ENCODE data around the gene LUZP4. TPM values are rescaled to one million over a fixed set of nuclear protein-coding genes. Genes with fewer than 3 reads are reported as not detected.

The LUZP4 gene
- total RNA-seq, 4 donors from 2014 or later: not detected

DNA sequence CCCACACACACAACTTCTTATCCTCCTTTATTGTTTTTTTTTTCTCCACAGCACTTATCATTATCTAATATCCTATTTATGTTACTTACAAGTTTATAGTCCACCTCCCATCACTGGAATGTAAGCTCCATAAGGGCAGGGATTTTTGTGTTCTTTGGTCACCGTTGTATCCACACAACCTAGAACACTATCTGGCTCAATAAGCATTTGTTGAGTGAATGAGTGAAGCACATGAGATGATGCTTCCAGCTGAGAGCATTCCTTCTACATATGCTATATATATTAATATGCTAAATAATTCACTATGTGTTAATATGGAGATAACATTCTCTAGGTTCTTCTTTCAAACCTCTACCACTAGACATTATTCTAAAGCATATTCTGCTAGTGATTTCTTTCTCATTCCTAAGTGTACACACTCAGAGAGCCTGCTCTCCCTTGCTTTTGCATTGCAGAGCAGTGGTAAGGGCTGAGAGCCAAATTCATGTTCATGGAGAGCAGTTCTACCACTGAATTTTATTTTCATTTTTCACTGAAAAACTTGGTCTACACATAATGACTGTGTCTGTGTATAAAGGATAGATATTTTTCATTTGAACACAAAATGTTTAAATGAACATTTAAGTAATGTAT lies 20.3 kb upstream of the LUZP4 start:
- intact Hi-C loops (cut with DNase I; ENCODE audit: low total_unique reads): no loop called here
- WGBS, 2 donors: 86 to 90% methylated on average over 1 of the region's 1 CpG
- no peak for DNase-seq (ENCODE audit: low spot score in 2 of 2)
- H3K4me3 ChIP-seq (ENCODE audit: low read depth, poor library complexity, severe bottlenecking): no peak overlapping the region
- TF ChIP-seq, protein P1, sequence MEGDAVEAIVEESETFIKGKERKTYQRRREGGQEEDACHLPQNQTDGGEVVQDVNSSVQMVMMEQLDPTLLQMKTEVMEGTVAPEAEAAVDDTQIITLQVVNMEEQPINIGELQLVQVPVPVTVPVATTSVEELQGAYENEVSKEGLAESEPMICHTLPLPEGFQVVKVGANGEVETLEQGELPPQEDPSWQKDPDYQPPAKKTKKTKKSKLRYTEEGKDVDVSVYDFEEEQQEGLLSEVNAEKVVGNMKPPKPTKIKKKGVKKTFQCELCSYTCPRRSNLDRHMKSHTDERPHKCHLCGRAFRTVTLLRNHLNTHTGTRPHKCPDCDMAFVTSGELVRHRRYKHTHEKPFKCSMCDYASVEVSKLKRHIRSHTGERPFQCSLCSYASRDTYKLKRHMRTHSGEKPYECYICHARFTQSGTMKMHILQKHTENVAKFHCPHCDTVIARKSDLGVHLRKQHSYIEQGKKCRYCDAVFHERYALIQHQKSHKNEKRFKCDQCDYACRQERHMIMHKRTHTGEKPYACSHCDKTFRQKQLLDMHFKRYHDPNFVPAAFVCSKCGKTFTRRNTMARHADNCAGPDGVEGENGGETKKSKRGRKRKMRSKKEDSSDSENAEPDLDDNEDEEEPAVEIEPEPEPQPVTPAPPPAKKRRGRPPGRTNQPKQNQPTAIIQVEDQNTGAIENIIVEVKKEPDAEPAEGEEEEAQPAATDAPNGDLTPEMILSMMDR (IDR thresholded peaks at IDR 0.05): no peak
- TF ChIP-seq POLR2A (IDR thresholded peaks at IDR 0.05): no peak

DNA sequence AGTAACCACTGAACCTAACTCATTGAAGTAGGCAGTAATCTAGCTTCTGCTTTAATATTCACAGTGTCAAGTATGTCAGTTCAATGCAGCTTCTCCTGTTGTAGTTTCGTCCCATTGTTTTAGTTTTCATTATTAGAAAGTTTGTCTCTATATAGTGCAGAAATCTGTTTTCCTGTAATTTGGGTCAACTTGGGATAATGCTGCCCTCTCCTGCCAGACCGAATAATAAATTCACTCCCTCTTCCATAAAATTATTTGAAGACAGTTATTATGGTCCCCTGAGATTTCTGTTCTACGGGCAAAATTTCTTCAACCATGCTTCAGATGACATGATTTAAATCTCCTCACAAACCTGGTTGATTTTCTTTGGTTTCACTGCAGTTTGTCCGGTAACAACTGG lies 4.6 kb upstream of the LUZP4 start:
- WGBS, 2 donors: 38 to 44% methylated on average over 4 of the region's 4 CpGs
- intact Hi-C loops (cut with DNase I; ENCODE audit: low total_unique reads): no loop called here
- no peak overlapping the region for H3K4me3 ChIP-seq (ENCODE audit: low read depth, poor library complexity, severe bottlenecking)
- DNase-seq (ENCODE audit: low spot score in 2 of 2): no peak
- TF ChIP-seq POLR2A (IDR thresholded peaks at IDR 0.05): no peak
- TF ChIP-seq, protein P1 (IDR thresholded peaks at IDR 0.05): no peak

DNA sequence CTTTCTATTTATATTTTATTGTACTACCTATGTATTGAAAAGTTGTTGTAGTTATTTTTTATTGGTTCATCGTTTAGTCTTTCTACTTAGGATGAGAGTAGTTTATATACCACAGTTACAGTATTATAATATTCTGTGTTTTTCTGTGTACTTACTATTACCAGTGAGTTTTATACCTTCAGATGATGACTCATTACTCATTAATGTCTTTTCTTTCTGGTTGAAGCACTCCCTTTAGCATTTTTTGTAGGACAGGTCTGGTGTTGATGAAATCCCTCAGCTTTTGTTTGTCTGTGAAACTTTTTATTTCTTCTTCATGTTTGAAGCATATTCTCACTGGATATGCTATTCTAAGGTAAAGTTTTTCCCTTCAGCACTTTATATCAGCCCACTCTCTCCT lies 7.7 kb downstream of the LUZP4 start:
- intact Hi-C loops (cut with DNase I; ENCODE audit: low total_unique reads): no loop called here
- no peak for DNase-seq (ENCODE audit: low spot score in 2 of 2)
- no peak for TF ChIP-seq POLR2A (IDR thresholded peaks at IDR 0.05)
- TF ChIP-seq, protein P1 (IDR thresholded peaks at IDR 0.05): no peak
- H3K4me3 ChIP-seq (ENCODE audit: low read depth, poor library complexity, severe bottlenecking): no peak overlapping the region
- WGBS, 2 donors: 88 to 93% methylated on average over 1 of the region's 1 CpG

DNA sequence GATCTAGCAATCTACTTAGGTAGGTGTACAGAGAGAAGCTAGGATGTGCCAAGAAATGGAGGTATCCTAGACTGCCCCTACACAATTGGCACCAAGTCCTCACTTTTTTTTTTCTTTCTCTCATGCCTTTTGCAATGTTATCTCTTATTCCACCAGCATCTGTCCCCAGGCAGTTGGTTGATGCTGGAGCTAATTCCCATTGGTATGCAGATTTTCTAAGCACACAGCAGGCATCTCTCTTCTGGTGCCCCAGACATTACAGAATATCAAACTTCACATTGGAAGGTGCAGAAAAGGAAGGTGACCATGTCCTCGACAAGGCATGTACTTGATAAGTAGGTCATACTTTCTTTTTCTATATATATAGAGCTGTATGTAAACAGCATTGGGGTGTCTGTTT lies 21.6 kb downstream of the LUZP4 start:
- intact Hi-C loops (cut with DNase I; ENCODE audit: low total_unique reads): no loop called here
- TF ChIP-seq POLR2A (IDR thresholded peaks at IDR 0.05): no peak
- TF ChIP-seq, protein P1 (IDR thresholded peaks at IDR 0.05): no peak
- 57 to 71% methylated on average over 1 of the region's 1 CpG for WGBS, 2 donors
- no peak overlapping the region for H3K4me3 ChIP-seq (ENCODE audit: low read depth, poor library complexity, severe bottlenecking)
- DNase-seq (ENCODE audit: low spot score in 2 of 2): no peak

DNA sequence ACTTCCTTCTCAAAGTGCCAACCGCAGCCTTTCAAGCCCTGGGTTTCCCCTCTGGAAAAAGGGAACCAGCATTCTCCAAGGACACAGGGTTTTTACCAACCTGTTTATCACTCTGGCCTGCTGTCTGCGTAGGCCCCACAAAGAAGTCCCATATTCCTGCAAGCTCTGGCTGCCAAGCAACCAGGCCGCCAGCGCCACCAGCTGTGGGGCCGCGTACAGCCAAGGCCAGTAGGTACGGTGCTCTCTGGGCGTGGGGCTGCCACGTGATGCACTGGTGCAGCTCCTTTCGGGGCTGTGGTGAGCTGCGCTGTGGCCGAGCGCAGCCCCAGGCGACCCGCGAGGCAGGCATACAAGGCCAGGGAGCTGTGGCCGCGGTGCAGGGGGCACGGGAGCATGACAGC lies 22.1 kb downstream of the LUZP4 start:
- intact Hi-C loops (cut with DNase I; ENCODE audit: low total_unique reads): no loop called here
- WGBS, 2 donors: 33 to 34% methylated on average over 16 of the region's 19 CpGs
- TF ChIP-seq, protein P1 (IDR thresholded peaks at IDR 0.05): no peak
- TF ChIP-seq POLR2A (IDR thresholded peaks at IDR 0.05): no peak
- no peak overlapping the region for H3K4me3 ChIP-seq (ENCODE audit: low read depth, poor library complexity, severe bottlenecking)
- DNase-seq (ENCODE audit: low spot score in 2 of 2): no peak

DNA sequence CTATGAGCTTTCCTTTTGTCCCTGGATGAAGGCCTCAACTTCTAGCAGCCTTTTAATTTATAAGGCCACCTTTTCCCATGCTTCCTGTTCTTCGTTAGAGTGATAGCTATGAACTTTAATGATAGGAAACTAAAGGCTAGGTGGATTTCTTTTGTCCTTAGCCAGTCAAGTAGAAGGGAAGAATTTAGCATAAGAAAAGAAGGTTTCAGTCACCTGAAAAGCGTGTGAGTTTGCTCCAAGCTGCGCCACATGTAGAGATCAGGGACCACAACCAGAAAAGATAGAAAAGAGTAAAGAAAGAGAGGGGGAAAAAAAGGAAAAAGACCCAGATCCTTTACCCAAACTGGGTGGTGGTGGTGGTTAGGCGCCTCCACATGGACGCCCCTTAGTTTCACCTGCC lies 28.6 kb downstream of the LUZP4 start:
- no peak overlapping the region for H3K4me3 ChIP-seq (ENCODE audit: low read depth, poor library complexity, severe bottlenecking)
- TF ChIP-seq, protein P1 (IDR thresholded peaks at IDR 0.05): no peak
- no peak for TF ChIP-seq POLR2A (IDR thresholded peaks at IDR 0.05)
- no peak for DNase-seq (ENCODE audit: low spot score in 2 of 2)
- intact Hi-C loops (cut with DNase I; ENCODE audit: low total_unique reads): no loop called here
- WGBS, 2 donors: 70 to 95% methylated on average over 5 of the region's 5 CpGs
